GM12878 (cell line): ENCODE results near the gene CFAP410. TPM values are rescaled to one million over a fixed set of nuclear protein-coding genes. Genes with fewer than 3 reads are reported as not detected.

Experiments used
- ATAC-seq: fragments of 200-7000 bp; cut with Tn5 transposase; 3 replicates; pipeline ENCODE4 v1.9.1; 2020; ENCODE audit warnings: mild to moderate bottlenecking, moderate library complexity
- BruUV-seq: library from RNA; stranded (reverse); fragments of 400-500 nt; replicated peaks from 2 replicates; lab custom pipeline; 2021; lab: Mats Ljungman, UMichigan
- CTCF ChIA-PET: fragments of 300-600 bp; sonication (Branson Sonifier 250); formaldehyde crosslinking; extraction: SDS; loops from one replicate; lab custom pipeline; 2021; ENCODE audit warnings: inconsistent platforms; lab: Yijun Ruan, JAX
- POLR2A ChIA-PET: fragments of 350-600 bp; formaldehyde crosslinking; extraction: SDS; loops from one replicate; lab custom pipeline; 2021; ENCODE audit warnings: inconsistent platforms; lab: Charles Lee
- RAD21 ChIA-PET: fragments of 300-600 bp; sonication (Branson Sonifier 250); formaldehyde crosslinking; loops from one replicate; lab custom pipeline; 2023; ENCODE audit warnings: antibody characterized with exemption; ENCODE audit not compliant: unreplicated experiment; lab: Charles Lee
- SMC1A ChIA-PET: fragments of 300-600 bp; sonication (Branson Sonifier 250); formaldehyde crosslinking; loops from one replicate; lab custom pipeline; 2023; ENCODE audit not compliant: unreplicated experiment, uncharacterized antibody; lab: Charles Lee
- DNase-seq: peaks from one replicate; pipeline ENCODE4 v3.0.0-alpha.2; 2011; ENCODE audit warnings: low read depth, low spot score
- FAIRE-seq: peaks from 3 replicates; lab custom pipeline; 2011; peaks lifted over from hg19 to GRCh38; lab: Jason Lieb, UNC
- H2AFZ ChIP-seq: 2 replicates; pipeline ENCODE4 v1.6.0; 2011; ENCODE audit warnings: low read depth, low read length, control low read depth; ENCODE audit not compliant: control insufficient read depth
- H3K27ac ChIP-seq: 2 replicates; pipeline ENCODE4 v1.5.1; 2011; ENCODE audit warnings: control low read depth; ENCODE audit not compliant: control insufficient read depth, insufficient read depth
- H3K27me3 ChIP-seq, 2 experiments: replicated peaks in 1 of 2; 2 replicates each; pipeline versions ENCODE4 v1.6.0 to v1.6.1; 2011; ENCODE audit warnings: low read length in 1 of 2; ENCODE audit not compliant: control insufficient read depth in 2 of 2, insufficient read depth in 2 of 2
- H3K36me3 ChIP-seq, 2 experiments: 2 replicates each; pipeline ENCODE4 v1.5.1; 2011; ENCODE audit warnings: low read length in 1 of 2; ENCODE audit not compliant: control insufficient read depth in 2 of 2, insufficient read depth in 2 of 2
- H3K4me1 ChIP-seq: 2 replicates; pipeline ENCODE4 v1.6.1; 2011; ENCODE audit warnings: mild to moderate bottlenecking, low read length, moderate library complexity, mixed read lengths; ENCODE audit not compliant: control insufficient read depth, insufficient read depth
- H3K4me2 ChIP-seq: 2 replicates; pipeline ENCODE4 v1.6.0; 2011; ENCODE audit warnings: control low read depth; ENCODE audit not compliant: control insufficient read depth, insufficient read depth
- H3K4me3 ChIP-seq: fragments of 200-600 bp; sonication (generic); 2 replicates; pipeline ENCODE4 v1.5.1; 2016
- H3K79me2 ChIP-seq: 2 replicates; pipeline ENCODE4 v1.6.0; 2011; ENCODE audit warnings: low read length; ENCODE audit not compliant: control insufficient read depth, insufficient read depth
- H3K9ac ChIP-seq: 2 replicates; pipeline ENCODE4 v1.8.0; 2011; ENCODE audit warnings: low read length, control low read depth, mixed read lengths; ENCODE audit not compliant: control insufficient read depth, insufficient read depth
- H3K9me3 ChIP-seq: replicated peaks from 3 replicates; pipeline ENCODE4 v1.5.1; 2011; ENCODE audit warnings: mild to moderate bottlenecking, low read length; ENCODE audit not compliant: control insufficient read depth, insufficient read depth
- H4K20me1 ChIP-seq: 2 replicates; pipeline ENCODE4 v1.6.0; 2011; ENCODE audit not compliant: control insufficient read depth, insufficient read depth
- ATF3 ChIP-seq: IDR thresholded peaks from 2 replicates; pipeline ENCODE4 v1.6.1; 2011; ENCODE audit warnings: low read depth, mild to moderate bottlenecking, low read length, moderate library complexity, borderline replicate concordance; ENCODE audit errors: extremely low read depth
- CEBPB ChIP-seq, 2 experiments: fragments of 150-350 bp in 1 of 2; IDR thresholded peaks; 2 replicates each; pipeline ENCODE4 v1.6.1; 2012 to 2014; ENCODE audit warnings: low read depth in 2 of 2, low read length in 2 of 2, borderline replicate concordance in 1 of 2, inconsistent platforms in 1 of 2
- CEBPZ ChIP-seq: fragments of 150-350 bp; IDR thresholded peaks from 2 replicates; pipeline ENCODE4 v1.6.1; 2016; ENCODE audit warnings: low read depth, low read length
- POLR2A ChIP-seq: IDR thresholded peaks from 2 replicates; pipeline ENCODE4 v1.6.1; 2011; ENCODE audit warnings: low read depth, mild to moderate bottlenecking, low read length
- POLR2AphosphoS2 ChIP-seq: IDR thresholded peaks from 2 replicates; pipeline ENCODE4 v1.6.1; 2011; ENCODE audit warnings: low read depth, mild to moderate bottlenecking, low read length, improper control_type of control experiment, moderate library complexity
- USF2 ChIP-seq: IDR thresholded peaks from 2 replicates; pipeline ENCODE4 v1.6.1; 2011; ENCODE audit warnings: low read depth, low read length, improper control_type of control experiment, borderline replicate concordance
- WGBS: methylation state at CpG from one replicate; pipeline ENCODE4 v1.1.6; 2016; ENCODE audit warnings: low lambda C conversion rate; ENCODE audit not compliant: insufficient replicate concordance, insufficient coverage; ENCODE audit errors: missing lambda C conversion rate; 5-methylcytosine and 5-hydroxymethylcytosine counted together
- in situ Hi-C: fragments of 300-500 bp; cut with MboI; formaldehyde crosslinking; loops from 9 replicates; pipeline ENCODE4 v1.14.3; 2018; ENCODE audit warnings: mixed read lengths
- intact Hi-C: fragments of 100-400 bp; cut with micrococcal nuclease; formaldehyde crosslinking; loops from one replicate; pipeline ENCODE4 v1.14.2; 2022; ENCODE audit not compliant: unreplicated experiment
- polyA plus RNA-seq, 11 experiments: library from polyadenylated mRNA; depleted of rRNA in 4 of 11; unstranded in 6 of 11; stranded (reverse) in 5 of 11; fragments of >200 nt; fragmentation: Nextera tagmentation in 4 of 11; fragmentation: Illumina TruSeq in 1 of 11; extraction: Ambion mirVana in 4 of 11; extraction: Trizol in 1 of 11; gene quantifications; 1 replicate in 1 of 11; 2 replicates in 10 of 11; pipeline versions ENCODE4 v1.2.1 to v1.2.3, GENCODE V29; 2011 to 2016; ENCODE audit warnings: inconsistent platforms in 2 of 11, missing spikeins in 2 of 11, low read depth in 1 of 11
- total RNA-seq, 4 experiments: library from RNA; depleted of rRNA in 3 of 4; stranded (reverse); fragments of >200 nt in 3 of 4; fragmentation: Illumina TruSeq in 1 of 4; extraction: Trizol in 1 of 4; gene quantifications; 2 replicates each; pipeline versions ENCODE4 v1.2.1 to v1.2.3, GENCODE V29; 2013 to 2021

The CFAP410 gene
- total and polyA plus RNA-seq, 10 of the 15 experiments (the other 5 are each of a cell fraction or from before 2014, with no cell fraction given), result 0.14 to 24.8 (median 11.3) TPM

- TF ChIP-seq ATF3, result no peak
Observed at GRCh38 chr21:44330698-44331097, 8.5 kb downstream of the CFAP410 start (continued).

GRCh38 chr21:44329971-44330681 is 9.1 kb downstream of the CFAP410 start:
- Histone ChIP-seq H2AFZ (no peak overlapping the region), H3K36me3 (peaks cover 0 to 5% of the 10 kb centered on the region in 2 experiments; a peak in 3 of 4 replicates), H3K9me3 (no peaks in the 10 kb centered on the region), H3K79me2 (no peaks in the 10 kb centered on the region), H3K27me3 (no peaks in the 10 kb centered on the region), H3K4me1 (no peaks in the 10 kb centered on the region), H3K9ac (no peak overlapping the region), H4K20me1 (no peaks in the 10 kb centered on the region), H3K4me3 (no peak overlapping the region), H3K27ac (no peak overlapping the region), H3K4me2 (no peak overlapping the region)
- WGBS, result 89% methylated on average over 43 of the region's 44 CpGs
- ChIA-PET RAD21 (no interaction called here), CTCF (no interaction called here), SMC1A (no interaction called here), POLR2A (no interaction called here)
- ATAC-seq (no peak; the same call in 2 of the 3 replicates), FAIRE-seq (no peak), DNase-seq (no peak)
- in situ Hi-C loops (no loop called here), intact Hi-C loops (no loop called here)
- BruUV-seq, result no TSS peak
- no peak for TF ChIP-seq CEBPZ
- TF ChIP-seq POLR2AphosphoS2, result peak; percentile 22; the same call in 1 of the 2 replicates
- peak; percentile 72; the same call in 1 of the 2 replicates for TF ChIP-seq POLR2A
- no peak for TF ChIP-seq CEBPB (IDR thresholded peaks at IDR 0.05; ENCODE audit: borderline replicate concordance in 1 of 2, low read depth in 2 of 2, low read length in 2 of 2)
- TF ChIP-seq USF2, result no peak
